Lung (tissue), 12 donors: ENCODE data around the gene RPS14. TPM values are rescaled to one million over a fixed set of nuclear protein-coding genes. Genes with fewer than 3 reads are reported as not detected.

Experiments
- ATAC-seq: fragments of 200-7000 bp; cut with Tn5 transposase; one replicate; pipeline ENCODE4 v1.9.1; 2020; ENCODE audit warnings: moderate number of reproducible peaks; ENCODE audit not compliant: insufficient read depth, low FRiP score
- DNase-seq, 3 donors: peaks; one replicate each; pipeline ENCODE4 v3.0.0-alpha.2; 2013 to 2017
- H3K27ac ChIP-seq, 2 donors: one replicate each; pipeline ENCODE4 v1.5.1; 2013; ENCODE audit warnings: mild to moderate bottlenecking in 2 of 2, moderate library complexity in 2 of 2, control low read depth in 1 of 2, inconsistent platforms in 1 of 2, low read depth in 1 of 2, low read length in 1 of 2
- H3K27me3 ChIP-seq, 3 donors: one replicate each; pipeline ENCODE4 v1.5.1; 2013; ENCODE audit warnings: low read length in 2 of 3; ENCODE audit not compliant: control insufficient read depth in 3 of 3, insufficient read depth in 3 of 3
- H3K36me3 ChIP-seq, 4 donors: one replicate each; pipeline ENCODE4 v1.5.1; 2013; ENCODE audit warnings: low read length in 4 of 4, mild to moderate bottlenecking in 1 of 4, moderate library complexity in 1 of 4; ENCODE audit not compliant: control insufficient read depth in 4 of 4, insufficient read depth in 4 of 4
- H3K4me1 ChIP-seq, 5 donors: one replicate each; pipeline ENCODE4 v1.5.1; 2013; ENCODE audit warnings: low read length in 5 of 5, mild to moderate bottlenecking in 2 of 5, moderate library complexity in 1 of 5; ENCODE audit not compliant: control insufficient read depth in 5 of 5, insufficient read depth in 5 of 5
- H3K4me3 ChIP-seq: one replicate; pipeline ENCODE4 v1.5.1; 2013; ENCODE audit warnings: mild to moderate bottlenecking, control low read depth, moderate library complexity
- H3K9ac ChIP-seq, 2 donors: one replicate each; pipeline ENCODE4 v1.5.1; 2013; ENCODE audit warnings: low read length in 2 of 2, control low read depth in 1 of 2; ENCODE audit not compliant: insufficient read depth in 1 of 2
- H3K9me3 ChIP-seq, 4 donors: one replicate each; pipeline ENCODE4 v1.5.1; 2013; ENCODE audit warnings: low read length in 3 of 4, mild to moderate bottlenecking in 1 of 4, moderate library complexity in 1 of 4; ENCODE audit not compliant: control insufficient read depth in 4 of 4, insufficient read depth in 3 of 4
- CTCF ChIP-seq: IDR thresholded peaks from 2 replicates; pipeline ENCODE4 v1.5.1; 2012; ENCODE audit warnings: mild to moderate bottlenecking; ENCODE audit errors: control extremely low read depth, extremely low read depth
- WGBS, 2 donors: extraction: QIAGEN DNeasy Blood & Tissue Kit; methylation state at CpG; one replicate each; pipeline ENCODE4 v1.1.7; 2013; 5-methylcytosine and 5-hydroxymethylcytosine counted together
- polyA plus RNA-seq, 2 donors: library from polyadenylated mRNA; stranded (reverse); fragments of 200-250 nt; gene quantifications; one replicate each; pipeline ENCODE4 v1.2.1, GENCODE V29; 2013
- total RNA-seq, 2 donors: library from RNA; depleted of rRNA in 1 of 2; stranded (reverse); fragments of >200 nt in 1 of 2; gene quantifications; one replicate each; pipeline ENCODE4 v1.2.1, GENCODE V29; 2014 to 2021
- donor health status: control.
- donor health status: control.
- donor health status: Bipolar disorder and iron deficiency.
- donor health status: healthy.
- donor health status: DM: yes; HTN: yes; CAD: no.

RPS14 gene
- total and polyA plus RNA-seq, 4 donors: 1,065 to 4,623 (median 2,452) TPM

DNA sequence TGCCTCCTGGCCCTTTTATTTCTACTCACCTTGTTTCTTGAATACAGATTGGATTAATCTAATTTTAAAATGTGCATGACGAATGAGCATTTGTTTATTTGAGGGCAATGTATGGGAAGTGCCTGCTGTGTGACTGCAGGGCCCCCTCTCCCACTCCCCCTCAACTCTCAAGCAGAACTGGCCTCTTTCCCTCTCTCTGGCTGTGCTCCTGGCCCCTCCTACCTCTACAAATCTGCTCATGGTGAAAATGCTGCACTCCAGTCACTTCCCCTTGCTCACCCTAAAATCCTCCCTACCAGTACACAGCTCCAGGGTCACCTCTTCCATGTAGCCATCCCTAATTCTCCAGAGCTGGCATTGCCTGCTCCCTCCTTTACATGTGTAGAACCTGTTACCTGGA lies 41.2 kb upstream of the RPS14 start:
- TF ChIP-seq CTCF: no peak
- WGBS, 2 donors: 31 to 37% methylated on average over 1 of the region's 1 CpG
- Histone ChIP-seq H3K36me3 (peaks cover 0 to 7% (median 3%) of the 10 kb centered on the region in 4 donors), H3K4me3 (no peak overlapping the region), H3K27ac (peak overlapping the region in 1 of 2 donors; percentile 94), H3K27me3 (no peaks in the 10 kb centered on the region), H3K4me1 (peaks cover 39 to 51% (median 45%) of the 10 kb centered on the region in 5 donors), H3K9ac (no peak overlapping the region), H3K9me3 (no peaks in the 10 kb centered on the region)
- DNase-seq: peak in 2 of 3 donors; percentile 47 to 71
- no peak for ATAC-seq

- ATAC-seq: no peak
- 83 to 85% methylated on average over 2 of the region's 2 CpGs for WGBS, 2 donors
- no peak for TF ChIP-seq CTCF
- Histone ChIP-seq H3K4me1 (peaks cover 39 to 51% (median 47%) of the 10 kb centered on the region in 5 donors), H3K9me3 (no peaks in the 10 kb centered on the region), H3K4me3 (no peak overlapping the region), H3K36me3 (peaks cover 0 to 7% (median 3%) of the 10 kb centered on the region in 4 donors), H3K9ac (no peak overlapping the region), H3K27ac (peak overlapping the region; percentile 53 to 94), H3K27me3 (no peaks in the 10 kb centered on the region)
- no peak for DNase-seq
These were observed 40.7 kb upstream of the RPS14 start for GRCh38 chr5:150490296-150490669.

DNA sequence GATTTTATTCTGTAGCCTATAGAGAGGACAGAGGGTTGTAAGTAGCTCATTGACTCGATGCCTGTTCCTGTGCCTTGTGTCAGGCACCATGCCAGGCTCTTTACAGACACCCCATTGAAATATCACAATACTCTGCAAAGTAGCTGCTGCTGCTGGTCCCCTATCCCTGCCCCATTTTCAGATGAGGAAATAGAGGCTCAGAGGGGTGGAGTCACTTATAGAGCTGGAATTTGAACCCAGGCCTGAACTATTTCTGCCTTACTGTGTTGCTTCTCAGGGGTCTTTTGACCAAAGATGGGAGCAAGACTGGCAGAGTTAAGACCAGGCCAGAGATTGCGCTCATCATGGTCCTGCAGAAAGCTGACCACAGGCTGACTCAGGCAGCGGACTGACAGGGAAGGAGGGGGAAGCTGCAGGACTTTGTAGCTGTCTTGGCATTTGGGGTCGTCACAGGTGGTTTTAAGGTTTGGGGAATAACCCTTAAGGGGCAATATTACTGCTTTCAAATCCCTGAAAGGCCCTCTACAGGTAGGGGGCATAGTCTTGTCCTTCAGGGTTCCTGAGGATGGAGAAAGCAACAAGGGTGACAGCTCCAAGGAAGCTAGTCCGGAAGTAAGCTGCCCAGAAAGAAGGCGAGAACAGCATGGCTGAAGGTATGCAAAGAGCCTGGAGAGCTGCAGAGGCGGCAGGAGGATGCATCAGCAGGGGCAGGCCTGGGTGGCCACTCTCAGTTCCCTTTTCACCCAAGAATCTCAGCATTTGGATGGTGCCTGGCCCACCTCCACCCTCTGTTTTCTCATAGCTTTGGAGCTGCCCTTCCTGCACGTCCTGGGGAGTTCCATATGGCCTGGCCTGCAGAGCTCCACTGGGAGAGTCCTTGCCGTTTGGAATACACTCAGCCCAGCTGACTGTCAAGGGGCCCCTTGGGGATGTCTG lies 40.1 kb upstream of the RPS14 start:
- peaks cover 0 to 7% (median 3%) of the 10 kb centered on the region in 4 donors for H3K36me3 ChIP-seq
- no peaks in the 10 kb centered on the region for H3K27me3 ChIP-seq
- H3K4me3 ChIP-seq: no peak overlapping the region
- H3K4me1 ChIP-seq: peaks cover 39 to 57% (median 47%) of the 10 kb centered on the region in 5 donors
- peak overlapping the region; percentile 94 to 99 for H3K27ac ChIP-seq
- H3K9ac ChIP-seq: peak overlapping the region in 1 of 2 donors; percentile 20
- ATAC-seq: no peak
- 39 to 51% methylated on average over 9 of the region's 9 CpGs for WGBS, 2 donors
- no peaks in the 10 kb centered on the region for H3K9me3 ChIP-seq
- DNase-seq: peak; percentile 64 to 83 (median 74)
- TF ChIP-seq CTCF: no peak
